ENCODE measurements around the gene SFRP5.

SFRP5 gene

GRCh38 chr10:97796651-97797050, 24.9 kb upstream of the SFRP5 start:
- H3K27ac ChIP-seq: no peak overlapping the region
- TF ChIP-seq CTCF (conservative IDR thresholded peaks at IDR 0.05) (no peak), ZFX (IDR thresholded peaks at IDR 0.05) (no peak)

DNA sequence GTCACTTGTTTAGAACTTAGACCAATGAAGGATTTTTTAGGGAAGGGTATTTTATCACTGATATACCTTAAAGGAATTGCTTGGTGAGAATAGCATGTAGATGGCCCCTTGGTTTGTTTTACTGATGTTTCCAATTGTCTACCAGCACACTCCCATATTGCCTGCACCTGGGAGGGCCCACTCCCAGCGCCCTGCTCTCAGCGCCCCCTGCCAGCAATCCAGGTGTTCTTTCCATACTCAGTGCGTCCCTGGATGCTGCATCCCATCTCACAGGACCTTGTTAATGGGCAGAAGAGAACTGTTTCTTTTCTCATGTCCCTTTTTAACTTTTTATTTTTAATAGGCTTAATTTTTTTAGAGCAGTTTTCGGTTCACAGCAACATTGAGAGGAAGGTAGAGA, 24.1 kb upstream of the SFRP5 start:
- TF ChIP-seq CTCF (conservative IDR thresholded peaks at IDR 0.05) (no peak), ZFX (IDR thresholded peaks at IDR 0.05) (no peak)
- H3K27ac ChIP-seq: no peak overlapping the region

- H3K27ac ChIP-seq: no peak overlapping the region
- TF ChIP-seq CTCF (conservative IDR thresholded peaks at IDR 0.05) (peak; percentile 95), ZFX (IDR thresholded peaks at IDR 0.05) (no peak)
These were observed 20.3 kb upstream of the SFRP5 start for GRCh38 chr10:97791824-97792721.

GRCh38 chr10:97789770-97790397, 18.1 kb upstream of the SFRP5 start:
- TF ChIP-seq CTCF (conservative IDR thresholded peaks at IDR 0.05): no peak
- TF ChIP-seq ZFX (IDR thresholded peaks at IDR 0.05): no peak
- no peak overlapping the region for H3K27ac ChIP-seq

GRCh38 chr10:97788552-97789442, 17.0 kb upstream of the SFRP5 start:
- TF ChIP-seq ZFX (IDR thresholded peaks at IDR 0.05) (no peak), CTCF (conservative IDR thresholded peaks at IDR 0.05) (no peak)
- no peak overlapping the region for H3K27ac ChIP-seq

GRCh38 chr10:97785731-97786130, 13.9 kb upstream of the SFRP5 start:
- no peak overlapping the region for H3K27ac ChIP-seq
- no peak for TF ChIP-seq CTCF (conservative IDR thresholded peaks at IDR 0.05)
- no peak for TF ChIP-seq ZFX (IDR thresholded peaks at IDR 0.05)

Data from C4-2B (cell line).